Mesenteric fat pad (tissue), 1 donor: ENCODE measurements around the gene VMA21. TPM values are rescaled to one million over a fixed set of nuclear protein-coding genes. Genes with fewer than 3 reads are reported as not detected.

Experiments
- total RNA-seq: library from RNA; stranded (reverse); fragmentation: NEBNext Ultra II Directional; extraction: Animal tissue kit (Norgen Biotek cat#: 25700); gene quantifications from one replicate; pipeline ENCODE4 v1.2.1, GENCODE V29; 2021
- donor health status: DM: yes; HTN: yes; CAD: no.

The VMA21 gene
- total RNA-seq, 1 donor from 2014 or later = 30.7 TPM

Other genes with a start within 250 kb of the VMA21 start
- not detected for gene GPR50, start 220.6 kb upstream of the VMA21 start, total RNA-seq
- gene PASD1, start 166.5 kb downstream of the VMA21 start, total RNA-seq = not detected